Stimulated activated CD8-positive, alpha-beta memory T cell treated with anti-CD3 and anti-CD28 coated beads, Interleukin-4, amount 100 ng/mL, for 48 hours (primary cell): ENCODE measurements around the gene NCKAP1.

Experiments used
- DNase-seq: peaks from one replicate; pipeline ENCODE4 v3.0.0-alpha.2; 2020

Gene NCKAP1

GRCh38 chr2:182946958-182947369 is 91.3 kb downstream of the NCKAP1 start:
- DNase-seq = no peak

GRCh38 chr2:182943339-182943738 is 94.9 kb downstream of the NCKAP1 start:
- DNase-seq = no peak

DNA sequence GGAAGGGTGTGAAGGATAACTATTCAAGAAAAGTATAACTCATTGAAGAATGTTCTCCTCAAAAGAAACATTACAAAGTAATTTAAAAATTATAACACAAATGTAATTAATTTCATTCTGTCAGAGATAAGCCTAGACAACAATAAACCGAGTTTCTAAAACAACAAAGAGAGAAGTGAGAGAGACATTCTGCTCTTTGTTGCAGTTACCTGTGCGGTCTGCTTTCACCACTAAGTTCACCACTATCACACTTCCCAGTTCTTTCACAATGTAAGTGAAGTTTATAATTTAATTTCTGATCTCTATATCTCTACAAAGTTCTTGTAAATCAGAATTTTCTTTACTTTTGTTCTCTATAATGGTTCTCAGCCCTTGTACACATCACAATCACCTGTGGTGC is 95.5 kb downstream of the NCKAP1 start:
- no peak for DNase-seq

DNA sequence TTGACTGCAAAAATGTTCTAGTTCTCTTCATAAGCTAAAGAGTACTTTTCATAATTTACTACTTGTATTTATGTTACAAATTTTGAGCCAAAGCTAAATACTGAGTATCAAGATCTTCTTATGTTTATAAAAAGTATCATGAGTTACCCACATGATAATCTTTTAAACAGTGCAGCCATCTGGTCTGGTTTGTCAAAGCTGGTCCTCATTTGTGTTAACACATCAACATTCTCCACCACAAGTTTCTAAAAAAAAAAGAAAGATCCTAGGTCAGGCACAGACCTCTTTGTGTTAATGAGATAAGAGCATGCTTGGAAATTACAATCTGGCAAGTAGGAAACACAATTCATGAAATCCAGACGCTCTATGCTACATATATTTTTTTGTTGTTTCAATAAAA is 96.3 kb downstream of the NCKAP1 start:
- DNase-seq = no peak

DNA sequence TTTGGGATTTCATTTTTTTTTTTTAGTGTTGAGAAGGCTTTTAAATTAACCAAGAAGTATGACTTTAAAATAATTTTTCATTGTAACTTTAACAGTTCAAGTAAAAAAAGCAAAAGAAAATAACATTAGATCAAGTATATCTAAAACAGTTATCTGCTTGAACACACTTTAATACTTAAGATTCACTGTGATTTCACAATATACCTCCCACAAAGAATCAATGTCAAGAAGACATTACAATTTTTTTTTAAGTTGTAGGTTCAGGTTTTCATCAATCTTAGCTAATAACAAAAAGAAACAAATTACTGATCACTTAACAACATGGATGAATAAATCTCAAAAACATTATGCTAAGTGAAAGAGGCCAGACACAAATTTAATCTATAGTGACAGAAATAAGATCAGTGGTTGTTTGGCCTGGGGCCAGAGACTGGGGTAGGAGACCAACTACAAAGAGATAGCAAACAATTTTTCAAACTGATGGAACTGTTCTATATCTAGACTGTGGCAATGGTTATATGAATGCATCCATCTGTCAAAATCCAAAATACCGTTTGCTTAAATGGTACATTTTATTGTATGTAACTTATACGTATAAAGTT is 97.0 kb downstream of the NCKAP1 start:
- DNase-seq = no peak

DNA sequence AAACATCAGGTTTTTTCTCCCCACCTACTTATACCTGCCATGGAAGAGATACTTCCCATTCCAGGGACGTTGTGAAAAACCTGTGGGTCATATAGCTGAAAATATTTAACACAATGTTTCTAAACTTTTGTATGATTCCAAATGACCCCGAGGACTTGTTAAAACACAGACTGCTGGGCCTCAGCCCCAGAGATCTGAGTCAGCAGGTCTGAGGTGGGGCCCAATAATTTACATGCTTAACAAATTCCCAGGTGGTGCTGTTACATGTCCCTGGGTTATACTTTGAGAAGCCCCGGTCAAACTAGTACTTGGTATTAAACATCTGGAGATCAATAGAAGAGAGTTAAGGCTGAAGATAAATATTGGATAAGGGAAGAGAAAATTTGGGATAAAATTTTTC is 100.4 kb downstream of the NCKAP1 start:
- DNase-seq = no peak

DNA sequence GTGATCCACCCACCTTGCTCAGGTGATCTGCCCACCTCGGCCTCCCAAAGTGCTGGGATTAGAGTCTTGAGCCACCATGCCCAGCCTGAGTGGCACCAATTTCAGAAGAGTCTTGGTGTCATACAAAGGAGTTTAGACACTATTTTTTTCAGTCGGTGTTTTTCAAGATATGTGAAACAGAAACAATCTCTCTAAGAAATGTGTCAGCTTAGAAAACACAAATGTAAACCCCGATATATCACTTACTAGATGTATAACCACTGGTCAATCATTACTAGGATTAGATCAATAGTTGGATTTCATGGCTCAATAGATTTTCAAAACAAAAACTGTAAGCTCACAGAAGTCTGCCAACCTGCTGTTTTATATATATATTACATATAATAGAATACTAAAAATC is 104.6 kb downstream of the NCKAP1 start:
- no peak for DNase-seq

DNA sequence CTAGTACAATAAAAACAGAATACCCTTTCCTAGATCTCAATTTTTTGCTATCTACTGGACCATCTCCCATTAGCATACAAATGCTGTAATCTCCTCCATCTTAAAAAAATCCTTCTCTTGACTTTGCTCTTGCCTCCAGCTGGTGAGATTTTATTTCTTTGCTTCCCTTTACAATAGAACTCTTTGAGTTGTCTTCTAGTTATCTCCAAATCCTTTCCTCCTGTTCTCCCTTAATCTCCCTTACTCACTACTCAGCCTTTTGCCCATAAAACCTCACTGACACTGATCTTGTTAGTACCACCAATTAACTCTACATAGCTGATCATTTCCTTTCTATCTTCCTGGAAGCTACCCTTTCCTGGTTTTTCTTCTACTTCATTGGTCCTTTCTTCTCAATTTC is 108.3 kb downstream of the NCKAP1 start:
- no peak for DNase-seq

- no peak for DNase-seq
Measured at GRCh38 chr2:182924306-182924705, 114.0 kb downstream of the NCKAP1 start.

DNA sequence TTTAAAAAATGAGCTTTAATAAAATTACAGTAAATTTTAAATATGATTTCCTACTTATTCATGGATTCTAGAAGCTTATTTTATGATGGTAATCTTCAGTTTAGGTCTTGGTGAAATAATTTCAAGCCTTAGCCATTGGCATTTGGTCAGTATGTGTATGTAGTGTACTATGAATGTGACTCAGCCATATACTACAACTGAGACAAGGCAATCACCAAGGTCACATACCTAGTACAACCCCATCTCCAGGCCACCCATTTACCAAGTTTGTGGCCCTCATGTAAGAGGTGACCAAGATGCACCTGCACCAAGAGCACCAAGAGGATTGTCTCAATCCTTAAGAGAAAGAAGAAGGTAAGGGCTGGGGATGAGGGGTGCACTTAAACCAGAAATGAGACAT is 117.0 kb downstream of the NCKAP1 start:
- no peak for DNase-seq

DNA sequence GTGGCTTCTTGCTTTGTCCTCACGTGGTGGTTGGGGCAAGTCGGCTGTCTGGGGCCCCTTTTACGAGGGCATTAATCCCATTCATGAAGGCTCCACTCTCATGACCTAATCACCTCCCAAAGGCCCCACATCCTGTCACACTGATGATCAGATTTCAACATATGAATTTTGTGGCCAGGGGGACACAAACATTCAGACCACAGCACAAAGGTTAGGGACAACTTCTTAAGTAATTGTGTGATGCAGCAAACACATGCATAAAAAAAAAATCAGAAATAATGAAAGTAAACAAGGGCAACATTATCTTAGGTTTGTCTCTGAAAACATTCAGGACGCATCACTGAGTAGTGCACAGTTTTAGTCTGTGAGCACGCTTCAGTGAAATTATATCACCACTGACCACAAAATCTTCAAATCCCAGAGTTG is 117.6 kb downstream of the NCKAP1 start:
- DNase-seq = no peak

- DNase-seq = no peak
Measured at GRCh38 chr2:182920089-182920488, 118.2 kb downstream of the NCKAP1 start.

DNA sequence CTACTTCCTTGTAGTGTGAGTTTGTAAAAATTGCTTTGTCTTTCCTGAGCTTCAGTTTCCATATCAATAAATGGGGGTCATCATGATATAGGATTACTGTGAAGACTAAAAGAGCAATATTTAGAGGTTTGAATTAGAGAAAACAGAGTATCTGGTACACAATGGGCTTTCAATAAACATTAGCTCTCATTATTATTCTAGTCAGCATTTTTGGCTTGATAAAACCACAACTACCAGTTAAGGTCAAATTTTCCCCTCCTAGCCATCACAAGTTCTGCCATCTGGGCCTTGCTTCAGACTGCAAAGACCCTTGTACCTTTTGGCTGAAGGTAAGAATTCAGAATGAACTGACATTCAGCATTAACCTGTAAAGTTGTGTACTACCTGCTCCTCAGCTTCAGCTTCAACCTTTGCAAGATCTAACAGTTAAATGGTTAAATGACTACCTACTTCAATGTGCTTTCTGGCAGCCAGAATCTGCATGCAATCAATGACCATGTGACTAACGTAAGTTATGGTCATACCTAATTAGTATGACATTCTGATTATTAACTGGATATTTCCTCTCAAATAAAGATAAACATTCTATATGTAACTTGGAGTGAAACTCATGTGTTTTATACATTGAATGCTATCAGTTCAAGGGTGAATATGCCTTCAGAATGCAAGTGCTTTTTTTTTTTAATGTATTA is 119.2 kb downstream of the NCKAP1 start:
- DNase-seq = no peak

DNA sequence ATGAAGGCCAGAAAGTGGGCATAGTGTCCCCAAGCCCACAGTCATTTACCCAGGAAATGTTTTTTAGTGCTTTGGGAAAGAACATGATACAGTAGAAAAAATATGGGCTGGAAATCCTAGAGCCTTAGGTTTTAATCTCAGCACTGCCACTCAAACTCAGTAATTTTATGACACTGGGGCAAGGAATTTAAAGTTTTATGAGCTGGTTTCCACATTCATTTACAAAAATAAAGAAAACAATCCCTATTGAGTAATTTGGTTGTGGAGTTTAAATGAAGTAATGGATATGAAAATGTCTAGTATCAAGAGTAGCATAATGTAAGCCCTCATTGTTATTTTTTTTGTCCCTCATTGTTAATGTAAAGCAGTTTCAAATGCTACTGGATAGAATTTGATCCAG is 120.3 kb downstream of the NCKAP1 start:
- DNase-seq = no peak

GRCh38 chr2:182916417-182916816 is 121.8 kb downstream of the NCKAP1 start:
- no peak for DNase-seq

DNA sequence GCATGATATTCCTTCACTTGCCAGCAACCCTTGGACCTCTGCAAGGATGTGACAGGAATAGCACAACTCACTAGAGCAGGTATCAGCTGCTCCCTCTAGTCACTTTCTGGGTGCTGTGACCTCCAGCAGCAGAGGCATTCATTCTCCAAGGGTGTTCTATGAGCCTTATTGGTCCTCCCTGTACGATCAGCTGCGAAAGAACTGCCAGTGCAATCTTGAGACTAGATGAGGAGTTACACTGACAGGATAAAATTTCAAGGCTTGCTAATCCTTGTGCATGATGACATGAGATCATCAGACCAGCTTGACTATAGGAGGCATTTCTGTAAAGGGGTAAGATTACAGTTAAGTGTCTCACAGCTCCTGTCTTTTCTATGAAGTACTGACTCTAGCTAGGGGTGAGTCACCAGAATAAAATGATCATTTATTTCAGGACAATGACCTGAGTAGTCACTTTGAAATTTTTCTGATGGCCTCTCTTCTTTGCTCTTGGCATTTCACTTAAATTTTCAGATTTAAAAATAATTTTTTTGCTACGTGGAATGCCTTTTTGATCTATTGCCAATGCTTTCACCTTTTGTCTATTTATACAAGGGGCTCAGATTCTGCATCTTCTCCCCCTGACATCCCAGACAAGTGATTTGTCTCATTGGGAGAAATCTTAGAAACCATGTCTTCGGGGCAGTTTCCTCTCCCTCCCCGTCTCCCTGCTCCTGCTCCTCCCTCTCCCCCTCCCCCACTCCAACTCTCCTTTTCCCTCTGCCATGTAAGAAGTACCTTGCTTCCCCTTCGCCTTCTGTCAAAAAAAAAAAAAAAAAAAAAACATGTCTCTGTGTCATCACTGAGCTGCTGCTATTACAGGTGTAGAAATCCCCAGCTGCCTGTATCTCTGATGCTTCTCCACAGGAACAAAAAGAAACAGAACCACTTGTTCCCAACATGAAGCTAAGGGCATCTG is 122.6 kb downstream of the NCKAP1 start:
- no peak for DNase-seq

DNA sequence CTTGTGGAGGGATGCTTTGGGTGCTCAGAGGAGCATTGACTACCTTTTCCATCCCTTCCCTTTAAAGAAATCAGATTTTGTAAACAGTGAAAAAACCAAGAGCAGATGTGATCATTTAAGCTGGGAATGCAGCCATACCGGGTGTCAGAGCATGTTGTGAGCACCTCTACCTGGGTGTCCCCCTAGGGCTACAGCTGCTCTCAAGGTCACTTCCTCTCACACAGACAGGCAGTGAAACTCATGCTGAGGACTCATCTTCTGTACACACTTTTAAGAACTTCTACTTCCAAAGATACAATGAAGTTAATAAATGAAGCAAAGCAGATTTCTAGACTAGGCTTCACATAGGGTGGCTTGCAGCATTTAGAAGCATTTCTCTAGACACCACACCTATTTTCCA is 123.4 kb downstream of the NCKAP1 start:
- no peak for DNase-seq

GRCh38 chr2:182913064-182913463 is 125.2 kb downstream of the NCKAP1 start:
- DNase-seq = no peak

- DNase-seq = no peak
Measured at GRCh38 chr2:182912518-182912915, 125.7 kb downstream of the NCKAP1 start.

DNA sequence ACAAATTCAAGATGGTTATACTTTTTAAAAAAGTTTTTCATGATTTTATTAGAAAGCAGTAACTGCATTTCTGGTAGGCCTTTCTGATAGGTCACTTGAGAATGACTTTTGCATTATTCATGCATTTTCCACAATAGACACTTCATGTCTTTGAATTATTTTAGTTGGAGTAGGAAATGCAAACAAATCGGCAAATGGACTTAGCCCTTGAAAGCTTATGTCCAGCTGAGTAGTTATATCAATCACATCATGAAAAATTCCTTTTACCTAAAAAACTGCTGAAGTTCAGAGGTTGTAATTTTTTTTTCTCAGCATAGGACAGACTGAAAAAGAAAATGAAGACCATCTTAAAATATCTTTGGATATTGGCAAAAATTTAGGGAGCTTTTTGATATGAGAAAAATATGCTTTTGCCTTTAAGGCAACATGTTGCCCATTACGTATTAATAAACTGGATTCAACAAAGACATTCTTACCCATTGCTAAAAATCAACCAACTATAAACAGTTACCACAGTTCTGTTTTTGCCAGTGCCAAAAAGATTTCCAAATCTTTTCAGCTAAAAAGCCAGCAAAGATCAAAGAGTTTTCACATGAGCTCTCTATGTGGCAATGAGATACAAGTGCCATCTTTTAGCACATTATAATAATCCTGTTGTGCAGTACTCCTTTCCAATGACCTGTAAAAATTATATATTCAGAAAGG is 126.3 kb downstream of the NCKAP1 start:
- no peak for DNase-seq

DNA sequence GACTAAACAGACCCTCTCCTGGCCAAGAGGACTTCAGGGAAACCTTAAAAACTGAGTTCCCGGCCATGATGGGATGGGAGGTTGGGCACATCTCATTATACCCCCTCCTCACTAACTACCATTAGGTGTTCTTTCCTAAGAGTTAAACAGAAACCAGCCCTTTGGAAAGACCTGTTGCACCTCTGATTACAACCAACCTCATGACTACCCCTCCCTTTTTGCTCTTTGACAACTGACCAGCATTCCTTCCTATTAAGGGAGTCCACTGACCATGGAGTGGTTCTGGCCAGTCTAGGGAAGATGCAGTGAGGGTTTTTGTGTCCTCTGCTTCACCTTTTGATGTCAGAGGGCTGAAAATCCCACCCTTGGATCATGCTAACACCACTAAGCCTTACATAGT is 127.3 kb downstream of the NCKAP1 start:
- no peak for DNase-seq

- DNase-seq = no peak
Measured at GRCh38 chr2:182907081-182907830, 131.0 kb downstream of the NCKAP1 start.
